ENCODE data around the gene PARVG. TPM values are rescaled to one million over a fixed set of nuclear protein-coding genes. Genes with fewer than 3 reads are reported as not detected.

Gene PARVG
- total RNA-seq, 2 donors from 2014 or later: 6.0 to 9.5 TPM

DNA sequence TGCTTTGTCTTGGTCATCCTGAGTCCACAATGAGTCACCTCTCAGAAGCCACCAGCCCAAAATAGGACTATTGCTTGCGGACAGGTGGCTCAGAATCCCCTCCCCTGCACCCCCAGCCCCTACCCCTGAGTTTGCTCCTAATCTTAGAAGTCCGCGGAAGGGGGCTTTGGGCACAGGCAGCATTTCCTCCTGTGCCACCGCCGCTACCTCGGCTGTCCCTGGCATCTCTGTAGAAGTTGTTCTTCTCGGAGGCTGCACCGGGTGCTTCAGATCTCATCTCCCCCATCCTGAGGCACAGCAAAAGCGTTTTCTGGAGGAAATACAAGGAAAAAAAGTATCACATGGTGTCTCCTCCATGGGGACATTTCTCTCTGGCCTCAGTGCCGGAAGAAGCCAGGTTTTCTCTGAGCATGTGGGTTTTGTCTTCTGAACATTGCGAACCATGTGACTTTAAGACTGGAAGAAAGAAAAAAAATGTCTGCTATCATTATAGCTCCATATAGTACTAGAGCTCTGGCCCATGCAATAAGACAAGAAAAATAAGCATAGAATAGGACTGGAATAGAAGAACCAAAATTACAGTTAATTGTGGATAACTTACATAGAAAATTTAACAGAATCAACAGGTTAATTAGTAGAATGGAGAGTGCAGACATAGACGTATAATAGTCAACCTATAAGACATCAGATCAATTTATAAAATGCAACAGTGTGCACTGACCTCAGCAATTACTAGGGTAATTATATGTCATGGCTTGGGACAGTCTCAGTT is 68.8 kb downstream of the PARVG start:
- DNase-seq (no peak), ATAC-seq (no peak)
- intact Hi-C loops (cut with DNase I): loop anchor here in 1 of 2 donors (10.0 kb wide), 1 partner anchor 65 kb away; the partner anchor contains the start of gene SHISAL1

DNA sequence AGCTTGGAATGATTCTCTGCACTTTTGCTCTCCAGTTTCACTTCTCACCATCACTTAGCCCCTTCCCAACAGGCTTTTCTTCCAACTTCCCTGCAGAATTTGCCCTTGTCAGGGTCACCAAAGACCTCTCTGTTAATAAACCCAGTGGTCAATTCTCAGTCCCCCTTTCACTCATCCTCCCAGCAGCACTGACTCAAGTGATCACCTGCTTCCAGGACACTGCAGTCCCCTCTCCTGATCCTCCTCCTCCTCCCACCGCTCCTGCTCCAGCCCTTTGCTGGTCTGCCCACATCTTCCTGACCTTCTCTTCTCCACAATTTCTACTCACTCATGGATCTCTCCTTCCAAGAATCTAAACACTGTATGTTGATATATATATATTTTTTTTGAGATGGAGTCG is 74.1 kb downstream of the PARVG start:
- DNase-seq: no peak
- intact Hi-C loops (cut with DNase I): loop anchor here in 1 of 2 donors (10.0 kb wide), 1 partner anchor 60 kb away; the partner anchor contains the start of gene SHISAL1
- no peak for ATAC-seq

DNA sequence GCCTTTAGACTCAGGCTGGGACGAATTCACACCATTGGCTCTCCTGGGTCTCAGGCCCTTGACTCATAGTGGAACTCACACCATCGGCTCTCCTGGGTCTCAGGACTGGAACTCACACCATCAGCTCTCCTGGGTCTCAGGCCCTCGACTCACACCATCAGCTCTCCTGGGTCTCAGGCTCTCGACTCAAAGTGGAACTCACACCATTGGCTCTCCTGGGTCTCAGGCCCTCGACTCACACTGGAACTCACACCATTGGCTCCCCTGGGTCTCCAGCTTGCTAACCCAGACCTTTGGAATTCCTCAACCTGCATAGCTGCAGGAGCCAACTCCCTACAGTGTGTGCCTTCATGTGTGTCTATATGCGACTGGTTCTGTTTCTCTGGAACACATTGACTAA is 75.4 kb downstream of the PARVG start:
- intact Hi-C loops (cut with DNase I): loop anchor here in 1 of 2 donors (10.0 kb wide), 1 partner anchor 59 kb away; the partner anchor contains the start of gene SHISAL1
- DNase-seq: no peak
- no peak for ATAC-seq

DNA sequence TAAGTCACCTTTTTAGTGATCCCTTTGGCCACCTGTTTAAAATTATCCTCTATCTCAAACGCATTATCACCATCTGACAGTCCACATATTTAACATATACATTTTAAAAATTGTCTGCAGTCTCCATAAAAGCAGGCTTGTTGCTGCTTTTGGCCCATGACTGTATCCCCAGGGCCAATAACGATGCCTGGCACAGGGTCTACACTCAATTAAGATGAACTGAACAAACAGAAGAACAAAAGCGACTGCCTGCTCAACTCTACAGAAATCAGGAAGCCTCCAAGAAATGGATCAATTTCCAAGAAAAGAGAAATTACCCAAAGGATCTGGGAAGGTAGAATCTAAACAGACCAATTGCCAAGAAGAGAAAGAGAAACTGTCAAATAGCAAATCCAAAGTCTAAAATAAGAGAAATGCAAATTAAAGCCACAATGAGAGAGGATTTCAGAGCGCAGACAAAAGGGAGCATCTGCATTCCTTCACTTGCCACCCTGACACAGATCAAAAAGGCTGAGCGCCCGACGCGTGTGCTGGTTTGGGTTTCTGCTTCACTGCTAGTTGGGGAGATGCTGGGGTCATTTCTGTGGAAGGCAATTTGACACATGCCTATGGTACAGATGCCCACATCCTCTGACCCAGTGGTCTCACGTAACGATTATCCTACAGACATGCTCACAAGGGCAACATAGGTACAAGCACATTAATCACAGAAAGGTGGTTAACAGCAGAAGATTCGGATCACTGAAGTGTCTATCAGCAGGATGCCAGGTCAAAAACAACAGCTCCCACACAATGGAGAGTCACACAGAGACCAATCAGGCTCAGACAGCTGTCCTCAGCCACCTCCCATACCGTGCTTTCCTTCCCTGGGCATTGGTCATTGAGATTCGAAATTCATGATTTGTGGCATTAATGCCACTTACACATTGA is 76.1 kb downstream of the PARVG start:
- intact Hi-C loops (cut with DNase I): loop anchor here in 1 of 2 donors (10.0 kb wide), 1 partner anchor 58 kb away; the partner anchor contains the start of gene SHISAL1
- DNase-seq: no peak
- no peak for ATAC-seq

Other genes starting within 250 kb of the PARVG start
- 10 to 100 TPM; 55.5 to 67.6 TPM for gene SAMM50, start 225.5 kb upstream of the PARVG start, total RNA-seq
- gene PARVB, start 156.6 kb upstream of the PARVG start, total RNA-seq: 100 to 1,000 TPM in 1 of 2 donors, 10 to 100 TPM in 1; 95.5 to 113 TPM
- 1 to 10 TPM; 1.4 to 4.2 TPM for gene SHISAL1, start 132.0 kb downstream of the PARVG start, total RNA-seq